OCI-M1 (cell line): ENCODE measurements around the gene VWA8.
A peak's percentile ranks its signal among the peaks of the same experiment; 100 is the strongest.
"Not testable (repeated sequence)": the region's sequence is repeated elsewhere in the genome, so short reads cannot be mapped to it uniquely, and the experiment has no call there.

Experiments used
- DNase-seq: peaks from one replicate; lab custom pipeline; 2025; lab: John Stamatoyannopoulos, UW

Gene VWA8

DNA sequence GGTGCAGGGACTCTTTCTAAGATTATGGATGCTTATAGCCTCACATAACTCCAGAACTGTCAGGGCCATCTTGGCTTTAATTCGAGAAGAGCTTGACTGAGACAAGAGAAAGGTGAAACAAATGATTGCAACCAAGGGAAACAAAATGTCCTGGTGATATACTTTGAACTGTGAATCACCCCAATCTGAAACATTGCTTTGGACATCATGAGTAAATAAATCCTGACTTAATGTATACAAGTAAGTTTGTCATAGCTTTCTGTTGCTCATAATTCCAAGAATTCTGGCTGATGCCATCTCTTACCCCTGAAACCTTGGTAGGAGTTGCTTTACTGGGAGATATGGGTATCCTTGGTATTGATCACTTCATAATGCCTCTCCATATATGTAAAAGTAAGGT lies 5.8 kb upstream of the VWA8 start:
- no peak for DNase-seq

DNA sequence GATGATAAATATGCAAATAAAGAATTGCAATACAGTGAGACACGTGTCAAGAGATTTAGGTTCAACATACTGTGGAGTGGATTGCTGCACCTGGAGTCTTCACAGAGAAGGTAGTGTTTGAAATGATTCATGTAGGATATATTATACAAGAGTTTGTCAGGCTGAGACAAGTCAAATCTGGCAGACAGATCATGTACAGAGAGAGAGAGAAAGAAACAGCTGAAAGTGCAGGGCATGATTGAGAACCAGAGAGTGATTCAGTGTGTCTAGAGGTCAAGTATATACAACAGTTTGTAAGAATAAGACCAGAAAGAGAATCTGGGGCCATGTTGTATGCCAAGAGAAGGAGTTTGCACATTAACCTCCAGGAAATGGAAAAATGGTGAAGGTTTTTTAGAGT lies 2.1 kb upstream of the VWA8 start:
- DNase-seq, result no peak

DNA sequence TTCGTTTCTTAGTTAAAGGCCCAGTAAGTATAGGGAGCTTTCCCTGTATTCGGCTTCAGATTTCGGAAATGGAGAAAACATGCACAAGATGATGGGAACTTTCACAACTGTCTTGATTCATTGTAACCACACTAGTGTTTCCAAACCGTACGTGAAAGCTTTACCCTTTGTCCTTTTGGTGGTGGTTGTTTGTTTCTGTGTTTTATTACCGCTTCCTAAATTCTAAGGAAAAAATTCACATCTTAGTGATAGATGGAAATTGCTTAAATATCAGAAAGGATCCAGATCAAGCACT lies 504 bp upstream of the VWA8 start:
- no peak for DNase-seq

DNA sequence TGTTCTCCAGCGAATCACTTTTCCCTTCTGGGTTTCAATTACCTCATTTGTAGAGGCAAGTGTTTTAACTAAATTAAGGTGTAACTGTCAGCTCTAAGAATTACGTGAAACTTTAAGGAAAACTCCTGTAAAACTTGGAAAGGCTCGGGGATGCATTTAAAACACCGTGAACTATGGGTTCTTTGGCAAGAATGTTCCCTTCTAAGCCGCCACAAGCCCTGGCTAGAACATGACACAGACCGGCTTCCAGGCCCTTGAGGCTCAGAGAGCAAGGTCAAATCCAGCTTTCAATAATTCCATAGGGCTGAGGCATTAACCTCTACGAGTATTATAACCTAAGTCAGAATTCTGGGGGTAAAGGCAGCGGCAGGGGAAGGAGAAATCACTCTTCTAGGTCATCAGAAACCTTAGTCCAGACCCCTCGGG lies 685 bp downstream of the VWA8 start:
- DNase-seq, result no peak

DNA sequence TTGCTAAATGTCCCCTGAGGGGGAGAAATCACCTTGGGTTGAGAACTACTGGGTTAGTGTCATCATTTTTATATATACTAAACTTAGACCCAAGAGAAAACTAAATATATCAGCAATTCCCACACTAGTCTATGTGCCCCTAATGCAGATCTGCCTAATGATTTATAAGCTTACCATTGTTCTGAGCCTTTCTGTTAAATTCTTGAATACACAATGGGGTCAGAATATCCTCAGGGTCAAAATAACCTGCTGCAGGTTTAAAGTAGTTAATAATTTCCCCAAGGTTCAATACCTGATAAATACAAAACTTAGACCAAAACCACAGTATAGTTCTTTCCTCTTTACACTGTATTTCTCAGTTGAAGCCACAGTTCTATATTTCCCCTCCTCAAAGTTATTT lies 4.6 kb downstream of the VWA8 start:
- DNase-seq, result no peak

DNA sequence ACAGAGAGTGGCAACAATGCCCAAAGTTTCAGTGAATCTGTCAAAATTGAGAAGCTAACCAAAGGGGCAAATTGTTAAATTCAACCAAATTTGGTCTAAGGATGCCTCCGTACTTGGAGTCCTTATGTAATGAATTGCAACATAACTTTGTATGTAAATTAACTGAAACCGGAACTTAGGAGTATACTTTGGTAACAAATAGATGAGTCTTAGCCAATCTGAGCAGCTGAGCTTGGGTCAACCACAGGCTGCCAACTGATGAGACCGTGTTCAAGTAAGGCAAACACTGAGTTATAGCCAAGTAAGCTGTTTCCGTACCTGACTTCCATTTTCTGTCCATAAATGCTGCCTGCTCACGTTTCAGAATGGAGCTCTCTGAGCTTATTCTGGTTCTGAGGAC lies 5.3 kb downstream of the VWA8 start:
- no peak for DNase-seq

DNA sequence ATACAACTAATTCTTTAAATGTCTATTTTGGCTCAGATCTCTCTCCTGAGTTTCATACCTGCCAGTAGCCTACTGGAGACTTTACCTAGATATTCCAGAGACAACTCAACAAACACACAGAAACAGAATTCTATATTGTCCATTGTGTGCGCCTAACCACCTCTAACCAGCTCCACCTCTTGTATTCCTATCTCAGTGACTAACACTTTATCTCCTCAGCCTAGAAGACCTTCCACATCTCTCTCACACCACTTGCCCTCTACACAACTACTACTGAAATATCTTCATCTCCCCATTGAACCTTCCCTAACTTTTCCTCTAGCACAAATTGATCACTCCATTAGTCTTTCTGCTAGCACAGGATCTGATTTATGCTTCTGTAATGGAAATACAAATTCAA lies 6.7 kb downstream of the VWA8 start:
- peak; percentile 15 for DNase-seq

DNA sequence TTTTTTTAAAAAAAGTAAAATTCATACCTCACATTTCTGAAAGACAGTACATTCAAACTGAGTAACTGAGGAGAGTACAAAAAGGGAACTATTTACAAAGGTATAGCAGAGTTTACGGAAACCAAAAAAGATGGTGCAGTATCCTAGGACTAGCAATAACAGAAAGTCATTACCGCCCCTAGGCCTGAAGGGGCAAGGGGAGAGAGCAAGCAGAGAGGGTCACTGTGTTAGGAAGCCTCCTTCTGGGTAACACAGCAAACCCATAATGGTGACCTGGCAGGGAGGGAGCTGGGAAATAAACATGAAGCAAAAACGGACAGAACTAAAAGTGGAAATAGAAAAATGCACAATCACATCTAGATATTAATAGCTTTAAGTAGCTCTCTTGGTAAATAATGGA lies 8.2 kb downstream of the VWA8 start:
- DNase-seq, result no peak

DNA sequence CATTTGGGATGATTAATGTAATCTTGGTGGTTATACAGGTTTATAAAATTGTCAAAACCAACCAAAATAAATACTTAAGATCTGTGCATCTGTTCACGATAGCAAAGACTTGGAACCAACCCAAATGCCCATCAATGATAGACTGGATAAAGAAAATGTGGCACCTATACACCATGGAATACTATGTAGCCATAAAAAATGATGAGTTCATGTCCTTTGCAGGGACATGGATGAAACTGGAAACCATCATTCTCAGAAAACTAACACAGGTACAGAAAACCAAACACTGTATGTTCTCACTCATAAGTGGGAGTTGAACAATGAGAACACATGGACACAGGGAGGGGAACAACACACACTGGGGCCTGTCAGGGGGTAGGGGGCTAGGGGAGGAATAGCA lies 11.8 kb downstream of the VWA8 start:
- not testable (repeated sequence) for DNase-seq

DNA sequence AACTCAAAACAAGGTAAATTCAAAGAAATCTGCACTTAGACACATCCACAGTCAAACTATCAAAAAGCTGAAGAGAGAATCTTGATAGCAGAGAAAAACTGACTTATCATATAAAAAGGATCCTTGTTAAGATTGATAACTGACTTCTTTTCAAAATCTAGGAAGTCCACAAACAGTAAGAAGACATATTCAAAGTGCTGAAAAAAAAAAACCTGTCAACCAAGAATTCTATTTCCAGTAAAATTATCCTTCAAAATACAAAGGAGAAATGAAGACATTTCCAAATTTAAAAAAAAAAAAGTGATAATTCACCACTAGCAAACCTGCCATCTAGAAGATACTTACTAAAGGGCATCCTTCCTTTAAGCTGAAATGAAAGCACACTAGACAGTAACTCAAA lies 15.0 kb downstream of the VWA8 start:
- DNase-seq, result no peak

DNA sequence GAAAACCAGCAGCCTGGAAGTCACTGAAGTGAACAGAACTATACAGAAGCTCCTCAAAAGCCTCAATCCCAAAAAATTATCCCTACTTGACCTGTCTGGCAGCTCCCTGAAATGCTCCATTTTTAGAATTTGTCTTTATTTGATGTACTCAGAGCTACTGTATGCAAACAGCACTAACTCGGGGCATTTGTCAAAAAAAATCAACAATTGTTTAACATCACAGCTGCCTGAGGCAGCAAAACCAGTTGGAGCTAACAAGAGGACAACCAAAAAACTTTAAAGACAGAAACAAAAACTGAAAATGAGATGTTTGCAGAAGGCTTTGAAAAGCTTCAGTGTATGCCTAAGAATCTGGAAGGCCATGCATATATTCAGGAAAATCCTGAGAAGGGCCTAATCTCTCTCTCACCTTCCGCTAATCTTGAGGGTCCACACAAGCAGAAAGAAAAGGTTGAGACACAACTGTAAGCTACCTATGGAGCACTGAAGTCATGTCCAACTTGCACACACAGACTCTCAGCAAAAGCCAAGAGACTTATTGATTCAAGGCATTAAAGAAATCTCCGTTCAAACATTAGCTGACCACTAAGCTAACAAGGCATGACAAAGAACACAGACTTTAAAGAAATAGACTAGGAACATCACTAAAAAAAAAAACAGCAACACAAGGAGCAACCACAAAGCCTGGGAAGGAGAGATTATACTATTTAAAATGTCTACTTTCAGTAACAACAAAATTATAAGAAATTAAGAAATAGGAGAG lies 16.1 kb downstream of the VWA8 start:
- DNase-seq, result no peak

DNA sequence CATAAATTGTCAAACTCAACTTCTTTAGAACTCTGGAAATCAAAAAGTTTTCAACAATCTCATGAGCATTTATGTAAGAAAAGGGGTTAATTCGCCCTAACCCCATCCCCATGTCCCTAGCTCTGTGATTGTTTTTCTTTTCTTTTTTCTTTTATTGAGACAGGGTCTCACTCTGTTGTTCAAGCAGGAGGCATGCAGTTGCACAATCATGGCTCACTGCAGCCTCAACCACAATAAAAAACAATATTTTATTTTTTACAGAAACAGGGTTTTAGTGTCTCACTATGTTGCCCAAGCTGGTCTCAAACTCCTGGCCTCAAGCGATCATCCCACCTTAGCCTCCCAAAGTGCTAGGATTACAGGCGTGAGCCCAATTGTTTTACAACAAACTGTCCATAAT lies 16.7 kb downstream of the VWA8 start:
- DNase-seq, result no peak

DNA sequence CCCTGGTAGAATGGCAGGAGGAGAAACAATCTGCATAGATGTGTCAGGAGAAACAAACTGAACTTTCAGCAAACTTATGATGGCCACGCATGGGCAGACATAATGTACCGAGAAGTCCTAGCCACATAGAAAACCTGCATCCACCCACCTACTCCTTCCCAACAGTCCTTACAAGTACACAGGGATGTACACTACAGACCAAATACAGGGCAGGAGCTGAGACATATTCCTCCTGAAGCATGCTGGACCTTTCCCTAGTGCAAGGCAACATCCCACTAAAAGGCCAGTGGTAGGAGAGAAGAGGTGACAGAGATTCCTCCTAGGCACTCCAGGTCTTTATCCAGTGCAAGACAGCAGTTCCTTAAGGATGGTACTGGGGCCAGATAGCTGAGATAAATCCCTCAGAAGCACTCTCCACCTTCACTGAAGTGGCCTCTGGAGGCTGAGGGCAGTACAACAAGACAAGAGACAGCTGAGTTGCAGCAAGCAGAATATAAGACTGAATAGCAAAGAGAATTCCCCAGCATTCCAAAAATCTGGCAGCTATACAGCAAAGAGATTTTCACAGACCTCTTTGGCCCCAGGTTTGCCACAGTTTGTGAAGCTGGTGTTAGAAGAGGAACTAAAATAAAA lies 18.3 kb downstream of the VWA8 start:
- peak; percentile 35 for DNase-seq

DNA sequence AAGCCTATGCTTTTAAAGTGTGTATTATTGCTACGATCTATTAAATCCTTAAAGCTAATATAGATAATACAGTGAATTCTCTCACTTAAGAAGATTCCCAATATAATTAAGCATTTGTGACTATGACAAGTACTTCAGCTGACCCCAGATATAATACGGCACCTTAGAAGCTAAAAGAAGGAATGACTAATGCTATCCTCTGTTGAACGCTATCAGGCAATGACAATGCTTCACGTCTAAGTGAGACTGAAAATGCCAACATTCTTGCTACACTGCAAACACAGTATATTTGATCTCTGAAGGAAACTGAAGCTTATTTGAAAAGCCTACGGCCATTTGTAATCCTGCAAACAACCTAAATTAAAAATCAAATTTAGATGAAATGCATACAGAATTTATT lies 19.7 kb downstream of the VWA8 start:
- no peak for DNase-seq

DNA sequence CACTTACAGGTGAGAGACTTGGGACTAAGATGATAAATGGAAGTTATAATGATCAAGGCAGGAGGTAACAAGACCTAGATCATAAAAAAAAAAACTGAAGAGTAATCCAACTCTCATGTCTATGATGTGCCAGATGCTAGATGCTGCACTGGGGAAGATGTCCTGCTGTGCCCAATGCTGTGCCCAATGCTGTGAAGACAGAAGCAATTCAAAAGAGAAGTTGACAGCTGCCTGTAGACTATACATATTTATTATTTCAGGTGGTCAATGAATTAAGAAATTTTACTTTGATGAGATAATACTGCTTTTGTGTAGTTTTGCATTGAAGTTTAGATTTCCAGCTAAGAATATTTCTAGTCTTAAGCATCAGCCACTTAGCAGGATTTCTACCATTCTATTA lies 21.5 kb downstream of the VWA8 start:
- no peak for DNase-seq

DNA sequence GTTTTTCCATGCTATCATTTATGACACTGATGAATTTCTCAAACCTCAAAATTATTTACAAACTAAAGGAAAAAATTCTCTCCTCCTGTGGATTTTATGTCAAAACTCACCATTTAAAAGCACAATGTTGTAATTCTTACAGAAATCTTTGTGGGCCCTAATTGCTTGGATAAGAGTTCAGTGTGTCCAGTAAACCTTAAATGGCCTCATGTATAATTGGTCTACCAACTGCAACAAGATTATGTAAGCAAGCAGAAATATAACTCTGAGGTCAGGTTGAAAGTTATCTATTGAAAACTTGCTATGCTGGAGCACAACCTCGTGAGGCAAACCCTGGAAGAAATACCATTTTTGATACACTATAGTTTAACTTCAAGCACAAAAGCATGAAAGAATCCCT lies 22.0 kb downstream of the VWA8 start:
- peak; percentile 16 for DNase-seq

DNA sequence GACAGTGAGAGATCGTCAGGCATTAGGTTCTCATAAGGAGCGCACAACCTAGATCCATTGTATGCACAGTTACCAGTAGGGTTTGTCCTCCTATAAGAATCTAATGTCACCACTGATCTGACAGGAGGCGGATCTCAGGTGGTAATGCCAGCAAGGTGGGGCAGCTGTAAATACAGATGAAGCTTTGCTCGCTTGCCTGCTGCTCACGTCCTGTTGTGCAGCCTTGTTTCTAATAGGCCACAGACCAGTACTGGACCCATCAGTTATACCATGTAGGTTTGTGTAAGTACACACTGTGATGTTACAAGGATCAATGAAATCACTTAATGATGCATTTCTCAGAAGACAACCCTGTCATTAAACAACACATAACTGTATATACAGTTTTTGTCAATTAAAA lies 23.5 kb downstream of the VWA8 start:
- DNase-seq, result no peak

DNA sequence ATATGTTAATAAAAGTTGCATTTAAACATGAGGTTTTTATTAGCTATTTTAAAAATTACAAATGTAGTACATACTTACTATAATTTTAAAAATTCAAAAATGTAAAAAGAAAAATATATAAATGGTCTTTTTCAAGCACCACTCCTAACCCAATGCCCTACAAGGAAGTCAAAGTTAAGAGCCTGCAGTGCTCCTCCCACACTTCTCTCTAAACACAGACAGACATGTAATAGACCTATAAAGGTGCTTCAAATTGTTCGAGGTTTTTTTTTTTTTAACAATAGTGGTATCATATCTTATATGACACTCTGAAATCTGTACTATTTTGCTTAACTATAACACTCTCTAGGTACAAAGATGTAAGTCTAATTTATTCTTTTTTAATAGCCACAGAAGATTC lies 25.4 kb downstream of the VWA8 start:
- DNase-seq, result no peak

DNA sequence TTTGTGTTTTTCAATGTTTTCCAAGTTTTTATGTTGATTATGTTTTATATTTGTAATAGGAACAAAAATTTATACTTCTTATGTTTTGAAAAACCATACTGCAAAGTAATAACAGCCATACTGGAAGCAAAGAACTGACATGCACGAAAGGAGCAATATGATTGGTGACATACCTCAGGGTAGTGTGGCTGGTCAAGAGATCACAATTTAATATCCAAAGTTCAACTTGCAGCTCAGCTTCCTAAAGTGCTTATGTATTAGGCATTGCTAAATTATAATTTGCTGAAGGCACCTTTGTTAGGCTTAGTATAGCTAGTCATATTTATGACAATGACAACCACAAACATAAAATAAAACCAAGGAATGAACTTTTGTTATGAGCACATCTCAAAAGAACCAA lies 25.9 kb downstream of the VWA8 start:
- no peak for DNase-seq

DNA sequence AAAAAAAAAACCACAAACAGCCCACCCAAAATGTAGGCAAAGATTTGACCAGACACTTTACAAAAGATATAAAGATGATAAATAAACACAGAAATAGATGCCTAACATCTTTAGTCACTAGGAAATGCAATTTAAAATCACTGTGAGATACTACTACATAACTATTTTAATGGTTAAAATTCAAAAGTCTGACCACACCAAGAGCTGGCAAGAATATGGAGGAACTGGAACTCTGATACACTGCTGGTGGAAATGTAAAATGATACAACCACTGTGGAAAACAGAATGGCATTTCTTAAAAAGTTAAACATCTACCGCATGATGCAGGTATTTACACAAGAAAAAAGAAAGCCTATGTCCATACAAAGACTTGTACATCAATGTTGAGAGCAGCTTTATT lies 26.8 kb downstream of the VWA8 start:
- no peak for DNase-seq

DNA sequence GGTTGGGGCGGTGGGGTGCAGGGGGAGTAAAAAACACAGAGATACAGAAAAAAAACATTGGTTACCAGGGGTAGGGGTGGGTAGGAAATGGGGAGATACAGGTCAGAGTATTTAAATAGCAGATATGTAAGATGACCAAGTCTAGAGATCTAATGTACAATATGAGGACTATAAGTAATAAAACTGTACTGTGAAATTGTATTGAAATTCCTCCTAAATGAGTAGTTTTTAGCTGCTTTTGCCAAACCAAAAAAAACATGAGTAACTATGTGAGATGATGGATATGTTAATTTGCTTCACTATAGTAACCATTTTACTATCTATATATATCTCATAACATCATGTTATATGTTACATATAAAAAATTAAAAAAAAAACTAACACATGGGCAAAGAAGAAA lies 29.6 kb downstream of the VWA8 start:
- DNase-seq, result no peak

DNA sequence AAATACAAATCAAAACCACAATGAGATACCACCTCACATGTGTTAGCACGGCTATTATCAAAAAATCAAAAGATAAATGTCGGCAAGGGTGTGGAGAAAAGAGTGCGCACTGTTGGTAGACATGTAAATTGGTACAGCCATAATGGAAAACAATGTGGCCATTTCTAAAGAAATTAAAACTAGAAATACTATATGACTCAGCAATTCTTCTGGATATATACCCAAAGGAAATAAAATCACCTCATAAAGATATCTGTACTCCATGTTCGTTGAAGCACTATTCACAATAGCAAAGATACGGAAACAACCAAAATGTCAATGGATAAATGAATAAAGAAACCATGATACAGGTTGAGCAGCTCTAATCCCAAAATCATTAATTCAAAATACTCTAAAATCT lies 30.8 kb downstream of the VWA8 start:
- DNase-seq, result no peak

DNA sequence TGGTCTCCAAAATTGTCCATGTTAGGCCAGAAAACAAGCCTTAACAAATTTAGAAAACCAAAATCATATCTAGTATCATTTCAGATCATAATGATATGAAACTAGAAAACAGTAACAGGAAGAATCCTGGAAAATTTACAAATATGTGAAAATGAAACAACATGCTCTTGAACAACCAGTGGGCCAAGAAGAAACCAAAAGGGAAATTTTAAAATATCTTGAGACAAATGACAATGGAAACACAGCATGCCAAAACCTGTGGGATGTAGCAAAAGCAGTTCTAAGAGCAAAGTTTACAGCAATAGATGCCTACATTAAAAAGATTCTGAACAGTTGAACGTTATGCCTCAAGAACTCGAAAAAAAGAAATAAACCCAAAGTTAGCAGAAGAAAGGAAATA lies 32.6 kb downstream of the VWA8 start:
- peak; percentile 31 for DNase-seq

DNA sequence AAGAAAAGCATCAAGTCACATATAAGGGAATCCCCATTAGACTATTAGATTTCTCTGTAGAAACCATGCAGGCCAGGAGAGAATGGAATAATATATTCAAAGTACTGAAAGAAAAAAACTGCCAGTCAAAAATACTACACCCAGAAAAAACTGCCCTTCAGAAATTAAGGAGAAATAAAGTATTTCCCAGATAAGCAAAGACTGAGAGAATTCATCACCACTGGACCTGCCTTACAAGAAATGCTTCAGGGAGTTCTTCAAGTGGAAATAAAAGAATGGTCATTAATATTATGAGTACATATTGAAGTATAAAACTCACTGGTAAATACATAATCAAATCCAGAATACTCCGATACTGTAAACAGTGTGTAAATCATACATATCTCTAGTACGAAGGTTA lies 35.9 kb downstream of the VWA8 start:
- DNase-seq, result no peak
